ENCODE results near the gene STRN3.

DNA sequence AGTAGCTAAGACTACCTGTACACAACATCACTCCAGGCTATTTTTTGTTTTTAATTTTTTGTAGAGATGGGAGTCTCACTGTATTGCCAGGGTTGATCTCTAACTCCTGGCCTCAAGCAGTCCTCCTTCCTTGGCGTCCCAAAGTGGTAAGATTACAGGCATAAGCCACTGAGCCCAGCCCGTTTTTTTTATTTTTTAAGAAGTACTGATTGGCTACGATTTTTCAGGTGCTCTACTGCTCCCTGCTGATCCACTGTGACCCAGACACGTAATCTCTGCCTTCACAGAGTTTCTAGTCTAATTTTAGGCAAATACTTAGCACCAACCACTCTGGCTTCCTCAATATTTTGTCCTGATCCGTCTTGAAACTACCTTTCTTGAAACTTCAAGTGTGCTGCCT, 4.3 kb upstream of the STRN3 start:
- TF ChIP-seq, protein P1, sequence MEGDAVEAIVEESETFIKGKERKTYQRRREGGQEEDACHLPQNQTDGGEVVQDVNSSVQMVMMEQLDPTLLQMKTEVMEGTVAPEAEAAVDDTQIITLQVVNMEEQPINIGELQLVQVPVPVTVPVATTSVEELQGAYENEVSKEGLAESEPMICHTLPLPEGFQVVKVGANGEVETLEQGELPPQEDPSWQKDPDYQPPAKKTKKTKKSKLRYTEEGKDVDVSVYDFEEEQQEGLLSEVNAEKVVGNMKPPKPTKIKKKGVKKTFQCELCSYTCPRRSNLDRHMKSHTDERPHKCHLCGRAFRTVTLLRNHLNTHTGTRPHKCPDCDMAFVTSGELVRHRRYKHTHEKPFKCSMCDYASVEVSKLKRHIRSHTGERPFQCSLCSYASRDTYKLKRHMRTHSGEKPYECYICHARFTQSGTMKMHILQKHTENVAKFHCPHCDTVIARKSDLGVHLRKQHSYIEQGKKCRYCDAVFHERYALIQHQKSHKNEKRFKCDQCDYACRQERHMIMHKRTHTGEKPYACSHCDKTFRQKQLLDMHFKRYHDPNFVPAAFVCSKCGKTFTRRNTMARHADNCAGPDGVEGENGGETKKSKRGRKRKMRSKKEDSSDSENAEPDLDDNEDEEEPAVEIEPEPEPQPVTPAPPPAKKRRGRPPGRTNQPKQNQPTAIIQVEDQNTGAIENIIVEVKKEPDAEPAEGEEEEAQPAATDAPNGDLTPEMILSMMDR (conservative IDR thresholded peaks at IDR 0.05; ENCODE audit: low read length): no peak
- no peak for TF ChIP-seq EZH2phosphoT487 (IDR thresholded peaks at IDR 0.05; ENCODE audit: borderline replicate concordance, low read depth, low read length)

All from OCI-LY7 (cell line).